GM12878 (cell line): Measurements from ENCODE around the gene EP400. TPM values are rescaled to one million over a fixed set of nuclear protein-coding genes. Genes with fewer than 3 reads are reported as not detected.
"Not testable (repeated sequence)": the region's sequence is repeated elsewhere in the genome, so short reads cannot be mapped to it uniquely, and the experiment has no call there.

Experiments used
- ATAC-seq: fragments of 200-7000 bp; cut with Tn5 transposase; 3 replicates; pipeline ENCODE4 v1.9.1; 2020; ENCODE audit warnings: mild to moderate bottlenecking, moderate library complexity
- BruUV-seq: library from RNA; stranded (reverse); fragments of 400-500 nt; replicated peaks from 2 replicates; lab custom pipeline; 2021; lab: Mats Ljungman, UMichigan
- CTCF ChIA-PET: fragments of 300-600 bp; sonication (Branson Sonifier 250); formaldehyde crosslinking; extraction: SDS; loops from one replicate; lab custom pipeline; 2021; ENCODE audit warnings: inconsistent platforms; lab: Yijun Ruan, JAX
- POLR2A ChIA-PET: fragments of 350-600 bp; formaldehyde crosslinking; extraction: SDS; loops from one replicate; lab custom pipeline; 2021; ENCODE audit warnings: inconsistent platforms; lab: Charles Lee
- RAD21 ChIA-PET: fragments of 300-600 bp; sonication (Branson Sonifier 250); formaldehyde crosslinking; loops from one replicate; lab custom pipeline; 2023; ENCODE audit warnings: antibody characterized with exemption; ENCODE audit not compliant: unreplicated experiment; lab: Charles Lee
- SMC1A ChIA-PET: fragments of 300-600 bp; sonication (Branson Sonifier 250); formaldehyde crosslinking; loops from one replicate; lab custom pipeline; 2023; ENCODE audit not compliant: unreplicated experiment, uncharacterized antibody; lab: Charles Lee
- DNase-seq: peaks from one replicate; pipeline ENCODE4 v3.0.0-alpha.2; 2011; ENCODE audit warnings: low read depth, low spot score
- FAIRE-seq: peaks from 3 replicates; lab custom pipeline; 2011; peaks lifted over from hg19 to GRCh38; lab: Jason Lieb, UNC
- H2AFZ ChIP-seq: 2 replicates; pipeline ENCODE4 v1.6.0; 2011; ENCODE audit warnings: low read depth, low read length, control low read depth; ENCODE audit not compliant: control insufficient read depth
- H3K27ac ChIP-seq: 2 replicates; pipeline ENCODE4 v1.5.1; 2011; ENCODE audit warnings: control low read depth; ENCODE audit not compliant: control insufficient read depth, insufficient read depth
- H3K27me3 ChIP-seq, 2 experiments: replicated peaks in 1 of 2; 2 replicates each; pipeline versions ENCODE4 v1.6.0 to v1.6.1; 2011; ENCODE audit warnings: low read length in 1 of 2; ENCODE audit not compliant: control insufficient read depth in 2 of 2, insufficient read depth in 2 of 2
- H3K36me3 ChIP-seq, 2 experiments: 2 replicates each; pipeline ENCODE4 v1.5.1; 2011; ENCODE audit warnings: low read length in 1 of 2; ENCODE audit not compliant: control insufficient read depth in 2 of 2, insufficient read depth in 2 of 2
- H3K4me1 ChIP-seq: 2 replicates; pipeline ENCODE4 v1.6.1; 2011; ENCODE audit warnings: mild to moderate bottlenecking, low read length, moderate library complexity, mixed read lengths; ENCODE audit not compliant: control insufficient read depth, insufficient read depth
- H3K4me2 ChIP-seq: 2 replicates; pipeline ENCODE4 v1.6.0; 2011; ENCODE audit warnings: control low read depth; ENCODE audit not compliant: control insufficient read depth, insufficient read depth
- H3K4me3 ChIP-seq: fragments of 200-600 bp; sonication (generic); 2 replicates; pipeline ENCODE4 v1.5.1; 2016
- H3K79me2 ChIP-seq: 2 replicates; pipeline ENCODE4 v1.6.0; 2011; ENCODE audit warnings: low read length; ENCODE audit not compliant: control insufficient read depth, insufficient read depth
- H3K9ac ChIP-seq: 2 replicates; pipeline ENCODE4 v1.8.0; 2011; ENCODE audit warnings: low read length, control low read depth, mixed read lengths; ENCODE audit not compliant: control insufficient read depth, insufficient read depth
- H3K9me3 ChIP-seq: replicated peaks from 3 replicates; pipeline ENCODE4 v1.5.1; 2011; ENCODE audit warnings: mild to moderate bottlenecking, low read length; ENCODE audit not compliant: control insufficient read depth, insufficient read depth
- H4K20me1 ChIP-seq: 2 replicates; pipeline ENCODE4 v1.6.0; 2011; ENCODE audit not compliant: control insufficient read depth, insufficient read depth
- ZBTB11 ChIP-seq: fragments of 450-650 bp; formaldehyde crosslinking; IDR thresholded peaks from 2 replicates; pipeline ENCODE4 v1.5.0; 2022; ENCODE audit warnings: mild to moderate bottlenecking, missing genetic modification characterization
- ZNF217 ChIP-seq: fragments of 450-650 bp; IDR thresholded peaks from 2 replicates; pipeline ENCODE4 v1.6.1; 2017; ENCODE audit warnings: antibody characterized with exemption, mild to moderate bottlenecking
- WGBS: methylation state at CpG from one replicate; pipeline ENCODE4 v1.1.6; 2016; ENCODE audit warnings: low lambda C conversion rate; ENCODE audit not compliant: insufficient replicate concordance, insufficient coverage; ENCODE audit errors: missing lambda C conversion rate; 5-methylcytosine and 5-hydroxymethylcytosine counted together
- in situ Hi-C: fragments of 300-500 bp; cut with MboI; formaldehyde crosslinking; loops from 9 replicates; pipeline ENCODE4 v1.14.3; 2018; ENCODE audit warnings: mixed read lengths
- intact Hi-C: fragments of 100-400 bp; cut with micrococcal nuclease; formaldehyde crosslinking; loops from one replicate; pipeline ENCODE4 v1.14.2; 2022; ENCODE audit not compliant: unreplicated experiment
- polyA plus RNA-seq, 11 experiments: library from polyadenylated mRNA; depleted of rRNA in 4 of 11; unstranded in 6 of 11; stranded (reverse) in 5 of 11; fragments of >200 nt; fragmentation: Nextera tagmentation in 4 of 11; fragmentation: Illumina TruSeq in 1 of 11; extraction: Ambion mirVana in 4 of 11; extraction: Trizol in 1 of 11; gene quantifications; 1 replicate in 1 of 11; 2 replicates in 10 of 11; pipeline versions ENCODE4 v1.2.1 to v1.2.3, GENCODE V29; 2011 to 2016; ENCODE audit warnings: inconsistent platforms in 2 of 11, missing spikeins in 2 of 11, low read depth in 1 of 11
- total RNA-seq, 4 experiments: library from RNA; depleted of rRNA in 3 of 4; stranded (reverse); fragments of >200 nt in 3 of 4; fragmentation: Illumina TruSeq in 1 of 4; extraction: Trizol in 1 of 4; gene quantifications; 2 replicates each; pipeline versions ENCODE4 v1.2.1 to v1.2.3, GENCODE V29; 2013 to 2021

The EP400 gene
- total and polyA plus RNA-seq, 10 of the 15 experiments (the other 5 are each of a cell fraction or from before 2014, with no cell fraction given) = 3.8 to 44.2 (median 8.4) TPM

GRCh38 chr12:132102297-132102696 is 152.6 kb downstream of the EP400 start:
- Histone ChIP-seq H3K36me3 (peaks cover 3 to 7% of the 10 kb centered on the region in 2 experiments; a peak in 3 of 4 replicates), H3K4me2 (no peak overlapping the region), H3K4me1 (no peaks in the 10 kb centered on the region), H4K20me1 (no peaks in the 10 kb centered on the region), H3K79me2 (no peaks in the 10 kb centered on the region), H3K27ac (no peak overlapping the region), H3K4me3 (no peak overlapping the region), H3K9ac (no peak overlapping the region), H2AFZ (no peak overlapping the region), H3K27me3 (no peaks in the 10 kb centered on the region), H3K9me3 (no peaks in the 10 kb centered on the region)
- intact Hi-C loops = no loop called here
- ChIA-PET POLR2A (no interaction called here), CTCF (no interaction called here), SMC1A (no interaction called here), RAD21 (no interaction called here)
- BruUV-seq = no TSS peak
- ATAC-seq (no peak), DNase-seq (no peak), FAIRE-seq (no peak)
- TF ChIP-seq ZBTB11 (CRISPR knock-in tag) (no peak), ZNF217 (no peak)
- in situ Hi-C loops = no loop called here
- WGBS = 85% methylated on average over 9 of the region's 9 CpGs

- RAD21 ChIA-PET, POLR2A ChIA-PET, H3K4me1 ChIP-seq, in situ Hi-C loops, H3K4me3 ChIP-seq, BruUV-seq, intact Hi-C loops, CTCF ChIA-PET, H4K20me1 ChIP-seq, H3K27me3 ChIP-seq, H3K79me2 ChIP-seq, H3K9me3 ChIP-seq, SMC1A ChIA-PET, ATAC-seq, H3K4me2 ChIP-seq, H3K36me3 ChIP-seq, FAIRE-seq, H3K27ac ChIP-seq, DNase-seq, H2AFZ ChIP-seq, H3K9ac ChIP-seq: not testable (repeated sequence)
- WGBS = 96% methylated on average over 14 of the region's 14 CpGs
These were observed 153.3 kb downstream of the EP400 start for GRCh38 chr12:132103072-132103471.
